ENCODE data around the gene RPS6KA1.
A peak's percentile ranks its signal among the peaks of the same experiment; 100 is the strongest.

Gene RPS6KA1

DNA sequence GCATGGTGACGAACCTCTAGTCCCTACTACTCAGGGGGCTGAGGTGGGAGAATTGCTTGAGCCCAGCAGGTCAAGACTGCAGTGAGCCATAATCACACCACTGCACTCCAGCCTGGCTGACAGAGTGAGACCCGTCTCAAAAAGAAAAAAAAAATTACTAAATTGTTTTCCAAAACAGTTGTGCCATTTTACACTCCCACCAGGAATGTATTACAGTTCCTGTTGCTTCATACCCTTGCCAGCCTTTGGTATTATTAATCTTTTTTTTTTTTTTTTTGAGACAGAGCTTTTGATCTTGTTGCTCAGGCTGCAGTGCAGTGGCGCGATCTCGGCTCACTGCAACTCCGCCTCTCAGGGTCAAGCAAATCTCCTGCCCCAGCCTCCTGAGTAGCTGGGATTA is 55.9 kb downstream of the RPS6KA1 start:
- TF ChIP-seq, protein P1, sequence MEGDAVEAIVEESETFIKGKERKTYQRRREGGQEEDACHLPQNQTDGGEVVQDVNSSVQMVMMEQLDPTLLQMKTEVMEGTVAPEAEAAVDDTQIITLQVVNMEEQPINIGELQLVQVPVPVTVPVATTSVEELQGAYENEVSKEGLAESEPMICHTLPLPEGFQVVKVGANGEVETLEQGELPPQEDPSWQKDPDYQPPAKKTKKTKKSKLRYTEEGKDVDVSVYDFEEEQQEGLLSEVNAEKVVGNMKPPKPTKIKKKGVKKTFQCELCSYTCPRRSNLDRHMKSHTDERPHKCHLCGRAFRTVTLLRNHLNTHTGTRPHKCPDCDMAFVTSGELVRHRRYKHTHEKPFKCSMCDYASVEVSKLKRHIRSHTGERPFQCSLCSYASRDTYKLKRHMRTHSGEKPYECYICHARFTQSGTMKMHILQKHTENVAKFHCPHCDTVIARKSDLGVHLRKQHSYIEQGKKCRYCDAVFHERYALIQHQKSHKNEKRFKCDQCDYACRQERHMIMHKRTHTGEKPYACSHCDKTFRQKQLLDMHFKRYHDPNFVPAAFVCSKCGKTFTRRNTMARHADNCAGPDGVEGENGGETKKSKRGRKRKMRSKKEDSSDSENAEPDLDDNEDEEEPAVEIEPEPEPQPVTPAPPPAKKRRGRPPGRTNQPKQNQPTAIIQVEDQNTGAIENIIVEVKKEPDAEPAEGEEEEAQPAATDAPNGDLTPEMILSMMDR (IDR thresholded peaks at IDR 0.05), result no peak

DNA sequence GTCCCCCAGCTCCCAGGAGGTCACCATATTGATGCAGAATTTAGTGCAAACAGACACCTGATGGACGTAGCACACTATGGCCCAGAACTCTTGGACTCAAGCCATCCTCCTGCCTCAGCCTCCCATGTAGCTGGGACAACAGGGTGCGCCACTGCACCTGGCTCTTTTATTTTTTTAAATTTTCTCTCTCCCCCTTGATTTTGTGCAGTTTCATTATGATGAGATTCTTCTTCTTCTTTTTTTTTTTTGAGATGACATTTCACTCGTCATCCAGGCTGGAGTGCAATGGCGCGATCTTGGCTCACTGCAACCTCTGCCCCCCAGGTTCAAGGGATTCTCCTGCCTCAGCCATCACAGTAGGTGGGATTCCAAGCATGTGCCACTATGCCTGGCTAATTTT is 63.8 kb downstream of the RPS6KA1 start:
- TF ChIP-seq, protein P1 (IDR thresholded peaks at IDR 0.05), result no peak

DNA sequence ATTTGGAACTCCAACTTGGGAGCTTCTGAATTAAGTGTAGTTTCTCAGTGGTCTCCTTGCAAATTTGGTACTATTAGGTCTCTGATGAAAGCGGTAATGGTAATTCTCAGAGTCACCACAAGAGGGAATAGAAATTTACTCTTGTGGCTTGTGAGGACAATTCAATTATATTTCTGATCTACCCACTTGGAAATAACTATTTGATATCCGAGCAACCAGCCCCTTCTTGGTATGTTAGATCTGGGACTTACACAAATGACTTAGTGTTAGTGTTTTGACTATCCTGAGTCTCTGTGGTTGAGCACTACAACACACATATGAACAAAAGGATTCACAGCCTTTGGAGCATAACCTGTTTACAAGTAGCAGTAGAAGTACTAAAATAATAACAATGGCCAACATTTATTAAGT is 68.1 kb downstream of the RPS6KA1 start:
- TF ChIP-seq, protein P1 (IDR thresholded peaks at IDR 0.05), result peak; percentile 37; the same call in 1 of the 2 replicates

DNA sequence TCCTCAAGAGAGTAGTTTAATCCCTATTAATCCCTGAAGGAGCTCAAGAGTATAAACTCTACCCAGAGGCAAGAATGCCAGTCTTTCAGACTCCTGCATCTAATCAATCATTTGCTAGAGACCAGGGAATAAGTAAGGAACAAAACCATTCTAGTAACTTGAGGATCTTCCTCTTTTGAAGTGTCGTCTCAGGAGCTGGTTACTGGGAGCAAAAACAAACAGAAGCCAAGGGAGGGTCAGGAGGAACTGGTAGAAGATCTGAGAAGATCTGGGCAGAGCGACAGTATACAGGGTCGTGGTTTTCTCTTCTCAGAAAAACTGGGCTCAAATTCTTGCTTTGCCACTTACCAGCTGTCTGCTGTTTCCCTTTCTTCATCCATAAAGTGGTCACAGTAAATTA is 69.3 kb downstream of the RPS6KA1 start:
- TF ChIP-seq, protein P1 (IDR thresholded peaks at IDR 0.05), result no peak

DNA sequence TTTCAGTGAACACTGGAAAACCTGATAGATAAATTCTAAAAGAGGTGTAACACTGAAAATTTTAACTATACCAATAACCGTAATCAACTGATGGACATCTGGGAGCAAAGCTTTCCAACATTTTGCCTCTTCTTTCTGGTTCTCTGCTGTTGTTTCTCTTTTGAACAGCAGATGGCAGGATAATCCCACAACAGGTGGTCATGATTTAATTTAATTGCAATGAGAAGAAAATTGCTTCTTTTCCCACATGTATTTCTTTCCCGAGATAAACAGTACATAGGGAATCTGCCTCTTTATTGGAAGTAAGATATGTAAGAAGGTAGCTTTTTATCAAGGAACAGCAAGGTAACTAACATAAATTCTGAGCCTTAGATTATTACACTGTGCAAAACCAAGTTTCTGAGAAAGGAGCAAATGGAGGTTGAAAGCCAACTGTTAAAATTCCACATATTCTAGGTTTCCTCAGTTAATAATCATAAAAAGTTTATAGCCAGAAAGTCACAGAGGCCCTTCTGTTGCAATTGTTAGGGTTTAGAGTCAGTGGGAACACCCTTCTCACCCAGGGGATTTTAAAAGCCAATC is 72.9 kb downstream of the RPS6KA1 start:
- TF ChIP-seq, protein P1 (IDR thresholded peaks at IDR 0.05), result peak; percentile 62

DNA sequence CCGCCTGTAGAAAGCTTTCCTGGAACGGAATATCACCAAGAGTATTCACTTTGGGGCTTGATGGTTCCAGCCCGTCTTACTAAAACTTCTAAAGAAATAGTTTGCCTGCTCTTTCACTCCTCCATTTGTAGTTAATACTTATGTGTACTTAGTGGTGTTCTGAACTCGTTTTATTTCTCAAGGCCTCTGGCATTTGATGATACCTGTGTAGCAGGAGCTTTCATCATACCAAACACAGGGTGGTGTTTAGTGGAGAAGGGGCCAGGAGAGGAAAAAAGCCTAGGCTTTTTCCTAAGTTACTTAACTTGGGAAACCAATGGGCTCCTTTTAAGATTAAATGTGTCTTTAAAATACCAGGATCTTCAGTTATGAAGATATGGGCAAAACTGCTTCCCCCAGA is 74.3 kb downstream of the RPS6KA1 start:
- TF ChIP-seq, protein P1 (IDR thresholded peaks at IDR 0.05), result no peak

DNA sequence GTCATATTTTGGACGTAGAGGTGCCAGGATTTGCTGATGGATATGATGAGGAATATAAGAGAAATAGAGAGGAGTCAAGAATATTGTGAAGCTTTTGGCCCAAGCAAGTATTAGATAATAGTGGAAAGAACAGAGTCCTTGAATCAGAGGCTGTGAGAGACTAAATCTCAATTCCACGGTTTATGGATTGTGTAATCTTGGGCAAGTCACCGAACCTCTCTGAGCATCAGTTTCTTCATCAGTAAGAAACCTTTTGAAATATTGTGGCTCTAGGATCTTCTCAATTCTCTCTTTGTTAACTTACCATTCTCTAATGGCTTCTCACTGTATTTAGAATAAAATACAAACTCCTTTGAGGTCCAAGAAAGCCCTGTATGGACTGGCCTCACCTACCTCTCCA is 77.6 kb downstream of the RPS6KA1 start:
- TF ChIP-seq, protein P1 (IDR thresholded peaks at IDR 0.05), result no peak

DNA sequence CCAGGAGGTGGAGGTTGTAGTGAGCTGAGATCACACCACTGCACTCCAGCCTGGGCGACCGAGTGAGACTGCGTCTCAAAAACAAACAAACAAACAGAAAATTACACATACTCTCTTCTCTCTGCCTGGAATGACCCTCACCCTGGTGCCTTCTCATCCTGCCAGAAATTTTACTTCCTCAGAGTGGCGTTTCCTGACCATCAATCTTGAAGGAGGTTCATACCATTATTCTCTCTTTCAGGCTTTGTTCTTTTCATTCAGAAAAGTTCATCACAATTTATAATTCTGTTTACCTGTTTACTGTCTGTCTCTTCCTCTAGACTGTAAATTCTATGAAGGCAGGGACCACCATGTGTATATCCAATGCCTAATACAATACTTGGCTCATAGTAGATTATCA is 79.3 kb downstream of the RPS6KA1 start:
- TF ChIP-seq, protein P1 (IDR thresholded peaks at IDR 0.05), result no peak

All from LNCAP (cell line).